MV-4-11 (cell line): ENCODE data around the gene FAM174B.

ENCODE experiments used
- DNase-seq: peaks from one replicate; lab custom pipeline; 2025; lab: John Stamatoyannopoulos, UW

Gene FAM174B

GRCh38 chr15:92599394-92599970, 56.1 kb downstream of the FAM174B start:
- DNase-seq = no peak

- no peak for DNase-seq
These were observed 58.0 kb downstream of the FAM174B start for GRCh38 chr15:92597548-92597947.

GRCh38 chr15:92596623-92597022, 59.0 kb downstream of the FAM174B start:
- no peak for DNase-seq

GRCh38 chr15:92595506-92596381, 59.8 kb downstream of the FAM174B start:
- no peak for DNase-seq

- DNase-seq = no peak
These were observed 64.3 kb downstream of the FAM174B start for GRCh38 chr15:92591275-92591674.

GRCh38 chr15:92586966-92587365, 68.6 kb downstream of the FAM174B start:
- no peak for DNase-seq

- DNase-seq = no peak
These were observed 69.1 kb downstream of the FAM174B start for GRCh38 chr15:92586383-92586942.

GRCh38 chr15:92584105-92584504, 71.5 kb downstream of the FAM174B start:
- no peak for DNase-seq

- no peak for DNase-seq
These were observed 72.2 kb downstream of the FAM174B start for GRCh38 chr15:92583096-92584034.

GRCh38 chr15:92582206-92582605, 73.4 kb downstream of the FAM174B start:
- DNase-seq = no peak

GRCh38 chr15:92580933-92581445, 74.6 kb downstream of the FAM174B start:
- no peak for DNase-seq

- DNase-seq = no peak
These were observed 75.1 kb downstream of the FAM174B start for GRCh38 chr15:92580521-92580920.

GRCh38 chr15:92579931-92580470, 75.6 kb downstream of the FAM174B start:
- no peak for DNase-seq

GRCh38 chr15:92579486-92579885, 76.1 kb downstream of the FAM174B start:
- no peak for DNase-seq

- no peak for DNase-seq
These were observed 77.3 kb downstream of the FAM174B start for GRCh38 chr15:92578096-92578835.

- DNase-seq = no peak
These were observed 78.9 kb downstream of the FAM174B start for GRCh38 chr15:92576597-92577200.

GRCh38 chr15:92574566-92574965, 81.0 kb downstream of the FAM174B start:
- no peak for DNase-seq

GRCh38 chr15:92574161-92574560, 81.4 kb downstream of the FAM174B start:
- DNase-seq = no peak

- DNase-seq = no peak
These were observed 83.8 kb downstream of the FAM174B start for GRCh38 chr15:92571824-92572223.

GRCh38 chr15:92570391-92570790, 85.2 kb downstream of the FAM174B start:
- DNase-seq = no peak
